MM.1S (cell line): ENCODE results near the gene RHOH.

Source experiments
- EZH2 ChIP-seq: fragments of 300-600 bp; sonication (generic); optimal IDR thresholded peaks from 2 replicates; pipeline ENCODE3; 2017; ENCODE audit warnings: low read depth, mild to moderate bottlenecking, antibody characterized with exemption, low read length, mixed read lengths
- EZH2phosphoT487 ChIP-seq: fragments of 300-600 bp; sonication (generic); IDR thresholded peaks from 2 replicates; pipeline ENCODE4 v1.6.1; 2018; ENCODE audit warnings: antibody characterized with exemption, low read length
- TF ChIP-seq, protein P1 (sequence below): fragments of 300-600 bp; sonication (generic); IDR thresholded peaks from 2 replicates; pipeline ENCODE4 v1.5.1; 2016; ENCODE audit warnings: antibody characterized with exemption, low read length, mixed read lengths

- TF ChIP-seq, protein P1, sequence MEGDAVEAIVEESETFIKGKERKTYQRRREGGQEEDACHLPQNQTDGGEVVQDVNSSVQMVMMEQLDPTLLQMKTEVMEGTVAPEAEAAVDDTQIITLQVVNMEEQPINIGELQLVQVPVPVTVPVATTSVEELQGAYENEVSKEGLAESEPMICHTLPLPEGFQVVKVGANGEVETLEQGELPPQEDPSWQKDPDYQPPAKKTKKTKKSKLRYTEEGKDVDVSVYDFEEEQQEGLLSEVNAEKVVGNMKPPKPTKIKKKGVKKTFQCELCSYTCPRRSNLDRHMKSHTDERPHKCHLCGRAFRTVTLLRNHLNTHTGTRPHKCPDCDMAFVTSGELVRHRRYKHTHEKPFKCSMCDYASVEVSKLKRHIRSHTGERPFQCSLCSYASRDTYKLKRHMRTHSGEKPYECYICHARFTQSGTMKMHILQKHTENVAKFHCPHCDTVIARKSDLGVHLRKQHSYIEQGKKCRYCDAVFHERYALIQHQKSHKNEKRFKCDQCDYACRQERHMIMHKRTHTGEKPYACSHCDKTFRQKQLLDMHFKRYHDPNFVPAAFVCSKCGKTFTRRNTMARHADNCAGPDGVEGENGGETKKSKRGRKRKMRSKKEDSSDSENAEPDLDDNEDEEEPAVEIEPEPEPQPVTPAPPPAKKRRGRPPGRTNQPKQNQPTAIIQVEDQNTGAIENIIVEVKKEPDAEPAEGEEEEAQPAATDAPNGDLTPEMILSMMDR, result no peak
- TF ChIP-seq EZH2phosphoT487 (no peak), EZH2 (no peak)
Measured at GRCh38 chr4:40221744-40222143, 24.9 kb downstream of the RHOH start.
